Epithelial cell of proximal tubule (primary cell): ENCODE data around the gene TMEM269. TPM values are rescaled to one million over a fixed set of nuclear protein-coding genes. Genes with fewer than 3 reads are reported as not detected.

Experiments used
- DNase-seq: peaks from one replicate; pipeline ENCODE4 v3.0.0-alpha.2; 2011; ENCODE audit warnings: low read depth
- H3K4me3 ChIP-seq: 2 replicates; pipeline ENCODE4 v1.5.1; 2011; ENCODE audit warnings: low read depth, mild to moderate bottlenecking, low read length
- CTCF ChIP-seq: conservative IDR thresholded peaks from 2 replicates; pipeline ENCODE4 v1.5.1; 2012; ENCODE audit warnings: low read depth, mild to moderate bottlenecking, low read length
- total RNA-seq: library from RNA; depleted of rRNA; stranded (reverse); fragments of >200 nt; gene quantifications from 2 replicates; pipeline ENCODE4 v1.2.3, GENCODE V29; 2015

The TMEM269 gene
- total RNA-seq, 1 donor from 2014 or later: not detected

DNA sequence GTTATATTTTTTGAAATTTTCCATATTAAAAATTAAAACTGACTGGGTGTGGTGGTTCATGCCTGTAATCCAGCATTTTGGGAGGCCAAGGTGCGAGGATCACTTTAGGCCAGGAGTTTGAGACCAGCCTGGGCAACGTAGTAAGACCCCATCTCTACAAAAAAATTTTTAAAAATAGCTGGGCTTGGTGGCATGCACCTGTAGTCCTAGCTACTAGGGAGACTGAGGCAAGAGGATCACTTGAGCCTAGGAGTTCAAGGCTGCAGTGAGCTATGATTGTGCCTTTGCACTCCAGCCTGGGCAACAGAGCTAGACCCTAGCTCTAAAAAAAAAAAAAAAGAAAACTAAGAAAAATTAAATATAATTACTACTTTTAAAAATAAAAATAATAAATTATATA lies 36.9 kb downstream of the TMEM269 start:
- TF ChIP-seq CTCF: no peak
- no peak overlapping the region for H3K4me3 ChIP-seq
- DNase-seq: no peak

DNA sequence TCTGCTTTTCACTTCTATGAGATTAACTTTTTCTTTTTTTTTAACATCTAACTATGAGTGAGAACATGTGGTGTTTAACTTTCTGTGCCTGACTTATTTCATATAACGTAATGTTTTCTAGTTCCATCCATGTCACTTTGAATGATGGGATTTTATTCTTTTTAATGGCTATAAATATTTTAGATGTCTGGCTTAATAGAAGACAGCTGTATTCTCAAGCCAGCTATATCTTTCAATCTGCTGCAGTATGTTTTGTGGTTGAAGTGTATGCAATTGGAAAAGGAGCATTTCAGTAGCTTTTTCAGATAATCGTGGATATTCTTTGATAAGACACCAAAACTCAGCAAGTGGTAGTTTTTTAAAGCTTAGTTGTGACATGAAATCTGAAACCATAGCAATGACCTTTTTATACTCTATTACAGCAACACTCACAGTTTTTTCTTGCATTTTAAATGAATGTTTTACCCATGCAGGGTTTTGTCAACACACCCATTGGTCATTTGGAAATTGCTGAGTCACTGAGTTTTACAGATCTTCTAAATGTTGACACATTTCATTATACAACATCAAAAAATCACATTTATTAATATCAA lies 38.1 kb downstream of the TMEM269 start:
- DNase-seq: no peak
- no peak for TF ChIP-seq CTCF
- no peak overlapping the region for H3K4me3 ChIP-seq

GRCh38 chr1:42824481-42825035 lies 39.8 kb downstream of the TMEM269 start:
- no peak for DNase-seq
- no peak overlapping the region for H3K4me3 ChIP-seq
- TF ChIP-seq CTCF: no peak

DNA sequence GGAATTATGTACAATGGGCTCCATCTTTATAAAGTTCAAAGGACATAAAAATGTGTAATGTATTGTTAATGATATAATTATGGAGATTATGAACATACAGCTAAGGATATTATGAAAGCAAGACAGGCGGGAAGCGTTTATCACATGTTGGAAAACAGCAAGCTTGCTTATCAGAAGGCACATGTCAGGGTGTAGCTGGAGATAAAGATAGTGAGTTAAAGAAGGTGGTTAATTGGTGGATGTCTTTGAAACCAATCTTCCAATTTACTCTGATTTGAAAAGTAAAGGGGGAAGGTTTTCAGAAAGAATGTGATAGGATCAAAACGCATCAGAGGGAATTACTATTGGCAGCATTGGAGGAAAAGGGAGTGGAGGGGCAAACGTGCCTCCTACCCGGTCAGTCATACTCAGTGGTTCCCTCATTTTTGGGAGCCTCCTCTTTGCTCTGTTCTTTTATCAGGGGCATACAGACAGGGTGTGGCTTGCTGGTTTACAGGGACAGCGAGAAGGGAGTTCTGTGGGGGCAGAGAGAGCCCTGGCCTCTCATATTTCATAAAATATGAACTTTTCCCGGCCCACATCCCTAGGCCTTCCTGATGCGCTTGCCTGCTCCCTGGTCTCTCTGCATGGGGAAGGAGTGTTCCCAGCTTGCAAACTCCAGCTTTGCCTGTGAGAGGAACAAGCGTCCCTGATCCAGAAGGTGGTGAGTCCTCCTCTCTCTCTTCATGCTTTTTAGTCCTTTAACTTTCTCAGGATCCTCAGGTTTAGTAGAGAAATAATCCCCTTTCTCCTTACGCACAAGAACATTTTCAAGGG lies 40.5 kb downstream of the TMEM269 start:
- TF ChIP-seq CTCF: no peak
- DNase-seq: no peak
- no peak overlapping the region for H3K4me3 ChIP-seq

DNA sequence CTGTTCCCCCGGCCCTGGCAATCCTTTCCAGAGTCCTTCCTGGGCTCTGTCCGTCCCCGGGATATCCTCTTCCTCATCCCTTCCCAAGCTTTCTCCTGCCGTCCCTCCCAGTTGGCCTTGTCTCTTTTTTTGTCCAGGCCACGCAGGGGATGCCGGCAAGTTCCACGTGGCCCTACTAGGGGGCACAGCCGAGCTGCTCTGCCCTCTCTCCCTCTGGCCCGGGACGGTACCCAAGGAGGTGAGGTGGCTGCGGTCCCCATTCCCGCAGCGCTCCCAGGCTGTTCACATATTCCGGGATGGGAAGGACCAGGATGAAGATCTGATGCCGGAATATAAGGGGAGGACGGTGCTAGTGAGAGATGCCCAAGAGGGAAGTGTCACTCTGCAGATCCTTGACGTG lies 45.8 kb downstream of the TMEM269 start:
- H3K4me3 ChIP-seq: no peak overlapping the region
- no peak for DNase-seq
- TF ChIP-seq CTCF: no peak

DNA sequence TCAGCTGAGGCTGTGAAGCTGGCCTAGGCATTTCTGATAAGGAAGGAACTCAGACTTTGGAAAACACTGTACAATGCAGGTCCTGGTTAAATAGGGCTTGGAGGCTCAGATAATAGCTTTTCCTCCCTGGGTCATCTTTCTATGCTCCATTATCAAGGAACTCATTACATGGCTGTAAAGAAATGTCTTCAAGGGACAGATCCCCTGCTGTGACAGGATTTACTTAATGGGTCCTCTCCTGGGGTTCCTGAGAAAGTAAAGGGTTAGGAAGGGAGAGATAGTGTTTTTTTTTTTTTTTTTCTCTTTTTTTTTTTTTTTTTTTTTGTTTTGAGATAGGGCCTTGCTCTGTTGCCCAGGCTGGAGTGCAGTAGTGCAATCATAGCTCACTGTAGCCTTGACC lies 46.5 kb downstream of the TMEM269 start:
- no peak overlapping the region for H3K4me3 ChIP-seq
- TF ChIP-seq CTCF: no peak
- DNase-seq: no peak
